NOMO-1 (cell line): ENCODE results near the gene KAZN.
A peak's percentile ranks its signal among the peaks of the same experiment; 100 is the strongest.

Source experiments
- DNase-seq, 2 experiments: peaks; one replicate each; lab custom pipeline; 2025; ENCODE audit not compliant: unreplicated experiment in 2 of 2; lab: John Stamatoyannopoulos, UW

The KAZN gene

GRCh38 chr1:14924455-14925331 lies 326.2 kb downstream of the KAZN start:
- DNase-seq: peak in 1 of 2 experiments; percentile 5

- no peak for DNase-seq
Measured at GRCh38 chr1:14925336-14926136, 327.1 kb downstream of the KAZN start.

GRCh38 chr1:14926229-14926628 lies 327.7 kb downstream of the KAZN start:
- DNase-seq: no peak

- no peak for DNase-seq
Measured at GRCh38 chr1:14926818-14927575, 328.5 kb downstream of the KAZN start.

- DNase-seq: no peak
Measured at GRCh38 chr1:14928412-14928811, 329.9 kb downstream of the KAZN start.

- DNase-seq: no peak
Measured at GRCh38 chr1:14928886-14929546, 330.5 kb downstream of the KAZN start.

- DNase-seq: no peak
Measured at GRCh38 chr1:14929547-14930246, 331.2 kb downstream of the KAZN start.

- no peak for DNase-seq
Measured at GRCh38 chr1:14930247-14930965, 331.9 kb downstream of the KAZN start.

GRCh38 chr1:14932034-14932638 lies 333.7 kb downstream of the KAZN start:
- DNase-seq: no peak

- no peak for DNase-seq
Measured at GRCh38 chr1:14934867-14935266, 336.4 kb downstream of the KAZN start.

- DNase-seq: no peak
Measured at GRCh38 chr1:14936815-14937214, 338.3 kb downstream of the KAZN start.

GRCh38 chr1:14937288-14937949 lies 338.9 kb downstream of the KAZN start:
- no peak for DNase-seq

GRCh38 chr1:14939527-14940284 lies 341.2 kb downstream of the KAZN start:
- DNase-seq: no peak

GRCh38 chr1:14940285-14940870 lies 341.9 kb downstream of the KAZN start:
- DNase-seq: no peak

- no peak for DNase-seq
Measured at GRCh38 chr1:14941864-14942263, 343.4 kb downstream of the KAZN start.

GRCh38 chr1:14944471-14944985 lies 346.0 kb downstream of the KAZN start:
- no peak for DNase-seq
